Measurements from ENCODE around the gene C1orf74. TPM values are rescaled to one million over a fixed set of nuclear protein-coding genes. Genes with fewer than 3 reads are reported as not detected.

Gene C1orf74
- total RNA-seq, 2 donors from 2014 or later = 5.0 to 6.8 TPM

GRCh38 chr1:209766051-209766450 lies 18.3 kb downstream of the C1orf74 start:
- 79% methylated on average over 2 of the region's 2 CpGs for WGBS
- intact Hi-C loops (cut with DNase I) = no loop called here
- H3K4me1 ChIP-seq (replicated peaks) = no peaks in the 10 kb centered on the region
- H3K27ac ChIP-seq = no peak overlapping the region
- H3K9me3 ChIP-seq = no peaks in the 10 kb centered on the region
- no peak for DNase-seq (ENCODE audit: low spot score)
- H3K36me3 ChIP-seq = no peaks in the 10 kb centered on the region
- no peak overlapping the region for H3K4me3 ChIP-seq
- TF ChIP-seq POLR2A (IDR thresholded peaks at IDR 0.05) (no peak), POLR2AphosphoS5 (IDR thresholded peaks at IDR 0.05) (no peak)
- TF ChIP-seq, protein P1, sequence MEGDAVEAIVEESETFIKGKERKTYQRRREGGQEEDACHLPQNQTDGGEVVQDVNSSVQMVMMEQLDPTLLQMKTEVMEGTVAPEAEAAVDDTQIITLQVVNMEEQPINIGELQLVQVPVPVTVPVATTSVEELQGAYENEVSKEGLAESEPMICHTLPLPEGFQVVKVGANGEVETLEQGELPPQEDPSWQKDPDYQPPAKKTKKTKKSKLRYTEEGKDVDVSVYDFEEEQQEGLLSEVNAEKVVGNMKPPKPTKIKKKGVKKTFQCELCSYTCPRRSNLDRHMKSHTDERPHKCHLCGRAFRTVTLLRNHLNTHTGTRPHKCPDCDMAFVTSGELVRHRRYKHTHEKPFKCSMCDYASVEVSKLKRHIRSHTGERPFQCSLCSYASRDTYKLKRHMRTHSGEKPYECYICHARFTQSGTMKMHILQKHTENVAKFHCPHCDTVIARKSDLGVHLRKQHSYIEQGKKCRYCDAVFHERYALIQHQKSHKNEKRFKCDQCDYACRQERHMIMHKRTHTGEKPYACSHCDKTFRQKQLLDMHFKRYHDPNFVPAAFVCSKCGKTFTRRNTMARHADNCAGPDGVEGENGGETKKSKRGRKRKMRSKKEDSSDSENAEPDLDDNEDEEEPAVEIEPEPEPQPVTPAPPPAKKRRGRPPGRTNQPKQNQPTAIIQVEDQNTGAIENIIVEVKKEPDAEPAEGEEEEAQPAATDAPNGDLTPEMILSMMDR (IDR thresholded peaks at IDR 0.05) = no peak
- H3K27me3 ChIP-seq (replicated peaks; ENCODE audit: insufficient read depth) = no peaks in the 10 kb centered on the region

DNA sequence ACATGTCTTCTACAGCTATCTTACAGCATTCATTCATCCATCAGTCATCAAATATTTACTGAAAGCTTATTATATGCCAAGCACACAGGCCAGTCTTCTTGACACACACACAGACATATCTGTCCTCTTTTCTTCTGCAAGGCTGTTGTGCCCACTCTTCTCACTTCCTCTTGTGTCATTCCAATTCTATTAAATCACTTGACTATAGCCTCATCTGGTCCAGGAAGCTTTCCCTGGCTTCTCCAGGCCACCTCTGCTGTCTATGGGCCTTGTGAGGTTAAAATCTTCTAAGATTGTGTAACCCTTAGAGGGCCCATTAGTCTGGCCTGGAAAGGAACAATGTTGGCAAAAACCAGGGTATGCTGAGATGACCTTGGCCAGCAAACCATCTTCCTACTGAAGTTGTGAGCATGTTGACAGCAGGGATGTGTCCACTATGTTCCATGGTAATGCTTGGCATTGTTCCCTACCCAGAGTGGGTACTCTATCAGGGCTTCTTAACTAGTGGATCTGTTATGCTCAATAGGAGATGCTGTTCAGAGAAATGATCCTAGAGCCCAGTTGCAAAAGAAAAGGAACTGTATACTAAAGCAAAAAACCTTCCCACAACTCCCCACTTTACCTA lies 23.2 kb downstream of the C1orf74 start:
- Histone ChIP-seq H3K4me1 (replicated peaks) (no peaks in the 10 kb centered on the region), H3K36me3 (no peaks in the 10 kb centered on the region), H3K4me3 (no peak overlapping the region), H3K9me3 (no peaks in the 10 kb centered on the region), H3K27ac (no peak overlapping the region), H3K27me3 (replicated peaks; ENCODE audit: insufficient read depth) (no peaks in the 10 kb centered on the region)
- no peak for TF ChIP-seq POLR2A (IDR thresholded peaks at IDR 0.05)
- no peak for TF ChIP-seq POLR2AphosphoS5 (IDR thresholded peaks at IDR 0.05)
- TF ChIP-seq, protein P1 (IDR thresholded peaks at IDR 0.05) = no peak
- intact Hi-C loops (cut with DNase I) = no loop called here
- no peak for DNase-seq (ENCODE audit: low spot score)

- H3K4me1 ChIP-seq (replicated peaks) = no peaks in the 10 kb centered on the region
- no peak for DNase-seq (ENCODE audit: low spot score)
- intact Hi-C loops (cut with DNase I) = no loop called here
- H3K9me3 ChIP-seq = no peaks in the 10 kb centered on the region
- no peak overlapping the region for H3K4me3 ChIP-seq
- no peak for TF ChIP-seq POLR2AphosphoS5 (IDR thresholded peaks at IDR 0.05)
- TF ChIP-seq, protein P1 (IDR thresholded peaks at IDR 0.05) = no peak
- no peak for TF ChIP-seq POLR2A (IDR thresholded peaks at IDR 0.05)
- H3K36me3 ChIP-seq = no peaks in the 10 kb centered on the region
- no peak overlapping the region for H3K27ac ChIP-seq
- H3K27me3 ChIP-seq (replicated peaks; ENCODE audit: insufficient read depth) = no peaks in the 10 kb centered on the region
- WGBS = 91% methylated on average over 12 of the region's 12 CpGs
Observed at GRCh38 chr1:209759829-209760359, 24.5 kb downstream of the C1orf74 start.

DNA sequence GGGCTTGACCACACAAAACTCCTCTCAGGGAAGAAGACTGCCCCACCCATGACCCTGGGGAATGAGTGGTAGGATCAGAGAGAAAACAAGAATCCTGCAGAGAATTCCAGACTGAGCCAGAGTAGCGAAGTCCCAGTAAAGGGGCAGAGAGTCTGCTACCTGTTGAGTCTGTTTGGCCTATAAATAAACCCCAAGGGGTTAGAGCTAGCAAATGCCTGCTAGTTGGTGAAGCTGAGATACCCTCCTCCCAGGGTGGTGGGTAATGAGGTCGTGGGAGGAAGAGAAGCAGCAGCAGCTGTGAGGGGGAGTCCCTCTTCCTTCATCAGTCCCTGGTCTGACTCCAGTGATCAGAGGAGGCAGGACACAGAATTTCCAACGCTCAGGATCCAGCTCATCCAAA lies 26.0 kb downstream of the C1orf74 start:
- Histone ChIP-seq H3K27ac (no peak overlapping the region), H3K9me3 (no peaks in the 10 kb centered on the region), H3K36me3 (no peaks in the 10 kb centered on the region), H3K4me3 (no peak overlapping the region), H3K27me3 (replicated peaks; ENCODE audit: insufficient read depth) (no peaks in the 10 kb centered on the region), H3K4me1 (replicated peaks) (no peaks in the 10 kb centered on the region)
- DNase-seq (ENCODE audit: low spot score) = no peak
- TF ChIP-seq POLR2A (IDR thresholded peaks at IDR 0.05) = no peak
- TF ChIP-seq, protein P1 (IDR thresholded peaks at IDR 0.05) = no peak
- no peak for TF ChIP-seq POLR2AphosphoS5 (IDR thresholded peaks at IDR 0.05)
- WGBS = 61% methylated on average over 3 of the region's 3 CpGs
- intact Hi-C loops (cut with DNase I) = no loop called here

Measured in prostate gland (tissue), 2 donors.